CMK (cell line): ENCODE measurements around the gene PRKCB.

Source experiments
- DNase-seq: peaks from one replicate; pipeline ENCODE4 v3.0.0-alpha.2; 2010; ENCODE audit warnings: low read depth

Gene PRKCB

DNA sequence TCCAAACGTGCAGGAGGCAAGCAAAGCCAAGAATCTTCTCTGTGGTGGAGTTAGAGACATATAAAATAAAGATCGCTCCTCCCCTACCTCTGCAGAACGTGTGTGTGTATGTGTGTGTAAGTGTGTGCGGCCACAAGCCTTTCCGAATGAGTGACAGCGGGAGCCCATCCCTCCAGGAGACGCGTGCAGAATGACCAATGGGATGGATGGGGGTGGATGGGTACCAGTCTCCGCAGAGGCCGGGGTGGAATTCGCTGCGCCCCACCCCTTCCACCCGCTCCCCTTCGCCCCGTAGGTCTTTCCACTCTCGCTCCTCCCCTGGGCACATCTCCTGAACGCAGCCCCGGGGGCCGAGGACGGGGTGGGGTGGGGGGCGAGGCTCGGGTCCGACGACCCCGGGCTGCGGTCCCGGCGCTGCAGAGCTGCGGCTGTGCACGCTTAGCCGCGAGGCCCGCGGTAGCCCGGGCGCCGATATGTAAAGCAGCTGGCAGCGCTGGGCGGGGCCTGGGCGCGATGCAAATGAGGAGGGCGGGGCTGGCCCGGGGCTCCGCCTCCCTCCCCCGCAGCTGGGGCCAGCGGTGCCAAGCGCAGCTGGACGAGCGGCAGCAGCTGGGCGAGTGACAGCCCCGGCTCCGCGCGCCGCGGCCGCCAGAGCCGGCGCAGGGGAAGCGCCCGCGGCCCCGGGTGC, at the start of gene PRKCB:
Gene PRKCB, plus strand, starts transcription at position 594 of the 688 bp plus-strand sequence.
- DNase-seq: peak; percentile 70

DNA sequence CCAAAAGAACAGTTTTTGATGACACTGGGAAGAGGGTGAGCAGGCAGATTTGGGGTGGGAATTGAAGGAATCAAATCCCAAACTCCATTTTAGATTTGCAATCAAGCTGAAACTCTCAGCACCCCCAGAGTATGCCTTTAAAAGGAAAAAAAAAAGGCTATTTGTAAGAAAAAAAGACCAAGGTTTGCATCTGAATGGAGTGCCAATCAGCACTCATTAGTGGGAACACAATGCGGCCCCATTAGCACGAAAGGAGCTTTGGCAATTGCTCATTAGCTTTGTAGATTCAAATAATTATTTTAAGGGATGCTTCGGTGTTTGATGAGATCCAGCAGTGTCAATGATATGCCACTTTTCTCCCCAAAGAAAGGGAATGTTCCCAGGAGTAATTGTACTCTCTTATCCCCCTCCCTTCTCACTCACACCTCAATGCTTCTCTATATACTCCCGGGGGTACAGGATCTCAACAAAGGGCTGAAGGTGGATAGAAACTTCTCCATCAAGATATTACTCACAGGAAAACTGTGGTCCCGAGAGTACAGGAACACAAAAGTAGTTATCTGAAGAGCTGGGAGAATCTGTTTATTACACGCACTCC, 48.7 kb upstream of the PRKCB start:
- DNase-seq: no peak

DNA sequence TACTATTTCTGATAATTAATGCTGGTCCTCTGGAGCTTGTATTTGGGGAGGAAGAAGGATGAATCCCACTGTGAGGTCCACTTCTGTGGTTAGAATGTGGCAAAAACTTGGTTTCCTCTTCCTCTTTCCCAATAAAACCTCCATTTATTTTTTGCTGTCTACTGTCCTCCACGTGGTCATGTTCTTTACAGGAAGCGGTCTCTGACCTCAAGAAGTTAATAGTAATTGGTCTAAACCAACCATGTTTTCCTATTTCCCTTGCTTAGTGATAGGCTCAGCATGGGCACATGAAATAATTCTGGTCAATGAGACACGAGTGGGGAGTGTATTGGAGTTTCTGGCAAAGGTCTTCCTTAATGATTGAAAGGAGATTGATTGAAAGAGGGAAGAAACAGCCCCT, 47.1 kb upstream of the PRKCB start:
- peak; percentile 45 for DNase-seq

DNA sequence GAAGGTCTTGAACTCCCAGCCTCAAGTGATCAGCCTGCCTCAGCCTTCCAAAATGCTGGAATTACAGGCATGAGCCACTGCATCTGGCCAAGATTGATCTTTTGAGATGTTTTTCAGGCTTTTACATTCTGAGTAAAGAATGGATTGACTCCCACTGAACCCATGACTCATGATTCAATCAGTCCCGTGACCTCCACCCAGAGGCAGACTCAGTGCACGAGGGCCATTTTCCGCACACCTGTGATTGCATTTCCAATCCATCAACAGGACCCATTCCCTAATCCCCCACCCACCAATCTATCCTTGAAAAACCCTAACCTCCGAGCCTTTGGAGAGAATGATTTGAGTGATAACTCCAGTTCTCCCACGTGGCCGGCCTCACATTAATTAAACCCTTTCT, 40.4 kb upstream of the PRKCB start:
- no peak for DNase-seq

DNA sequence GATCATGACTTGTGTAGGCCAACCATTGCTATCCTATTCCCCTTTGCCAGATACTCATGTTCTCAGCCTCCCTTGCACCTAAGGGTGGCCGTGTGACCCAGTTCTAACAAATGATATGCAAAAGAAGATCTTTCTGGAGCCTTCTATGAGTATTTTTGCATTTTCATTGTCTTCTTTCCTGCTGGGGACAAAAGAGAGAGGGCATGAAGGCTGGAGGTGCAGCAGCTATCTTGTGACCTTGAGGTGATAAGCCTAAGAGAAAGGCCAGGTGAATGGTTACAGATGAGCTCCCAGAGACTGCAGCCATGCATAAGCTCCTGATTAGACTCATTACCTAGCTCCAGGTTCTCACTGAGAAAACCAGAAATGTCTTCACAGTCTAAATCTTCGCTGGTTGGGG, 38.8 kb upstream of the PRKCB start:
- no peak for DNase-seq

DNA sequence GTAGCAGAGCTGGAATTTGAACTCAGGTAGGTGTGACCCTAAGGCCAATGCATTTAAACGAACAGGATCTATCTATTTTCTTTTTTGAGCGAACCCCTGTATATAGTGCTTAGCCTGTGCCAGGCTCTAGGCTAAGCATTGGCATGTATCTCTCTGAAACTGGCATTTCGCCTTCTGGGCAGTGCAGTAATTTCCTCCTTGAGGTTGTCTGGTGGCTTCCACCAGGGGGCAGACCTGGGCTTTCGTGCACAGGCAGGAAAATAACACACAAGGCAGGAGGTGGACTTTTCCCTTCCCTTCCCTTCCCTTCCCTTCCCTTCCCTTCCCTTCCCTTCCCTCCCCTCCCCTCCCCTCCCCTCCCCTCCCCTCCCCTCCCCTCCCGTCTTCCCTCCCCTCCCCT, 34.4 kb upstream of the PRKCB start:
- DNase-seq: peak; percentile 49

DNA sequence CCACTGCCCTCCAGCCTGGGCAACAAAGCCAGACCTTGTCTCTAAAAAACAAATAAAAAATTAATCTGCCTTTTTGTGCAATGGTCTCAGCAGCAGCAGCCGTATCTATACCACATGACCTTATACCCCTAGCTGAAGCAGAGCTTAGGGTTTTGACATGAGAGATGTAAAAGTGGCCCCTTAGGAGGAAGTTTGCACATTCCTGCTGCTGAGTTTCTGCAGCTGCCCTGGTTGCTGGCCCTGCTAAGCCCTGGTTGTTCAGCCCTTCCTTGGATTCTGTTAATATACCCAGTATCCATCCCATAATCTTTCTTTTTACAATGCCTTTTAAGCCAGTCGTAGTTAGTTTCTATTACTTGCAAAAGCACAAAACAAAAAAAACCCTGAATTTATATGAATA, 33.0 kb upstream of the PRKCB start:
- no peak for DNase-seq

DNA sequence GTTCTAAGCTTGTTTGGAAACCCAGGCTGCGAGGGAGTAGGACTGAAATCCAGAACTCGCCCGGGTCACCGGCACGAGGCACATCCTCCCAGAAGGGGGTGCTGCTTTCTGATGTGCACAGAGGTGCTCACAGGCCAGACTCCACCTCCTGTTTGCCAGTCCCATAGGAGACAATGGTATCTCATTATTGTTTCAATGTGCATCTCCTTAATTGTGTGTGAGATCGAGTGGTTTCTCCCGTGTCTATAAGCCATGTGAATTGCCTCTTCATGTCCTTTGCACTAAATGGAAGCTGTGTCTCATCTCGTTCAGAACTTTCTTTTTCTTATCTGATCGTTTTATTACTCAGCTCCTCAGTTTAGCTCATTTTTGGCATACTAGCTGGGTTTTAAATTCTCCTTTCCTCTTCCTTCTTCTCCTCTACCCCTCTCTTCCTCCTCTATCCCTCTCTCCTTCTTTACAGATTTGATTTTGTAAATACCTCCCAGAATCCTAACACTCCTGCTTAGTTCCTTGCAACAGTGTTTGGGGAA, 32.1 kb upstream of the PRKCB start:
- peak; percentile 27 for DNase-seq

DNA sequence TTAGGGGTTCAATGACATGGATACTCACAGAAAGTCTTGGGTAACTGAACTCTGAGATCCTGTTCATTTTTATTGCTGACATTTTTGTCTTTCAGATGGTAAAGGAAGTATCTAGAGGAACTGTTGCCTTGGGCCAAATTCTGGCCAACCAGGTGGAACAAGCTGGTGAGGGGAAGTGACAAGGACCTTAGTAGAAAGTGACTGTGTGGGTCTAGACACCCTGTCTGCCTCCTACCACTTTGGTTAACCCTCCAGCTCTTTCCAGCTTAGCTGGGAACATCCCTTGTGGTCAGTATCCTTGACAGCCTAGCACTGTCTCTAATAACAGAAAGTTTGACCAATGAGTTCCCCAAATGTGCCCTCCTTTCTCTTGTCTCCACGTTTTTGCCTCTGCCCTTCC, 28.8 kb upstream of the PRKCB start:
- no peak for DNase-seq

DNA sequence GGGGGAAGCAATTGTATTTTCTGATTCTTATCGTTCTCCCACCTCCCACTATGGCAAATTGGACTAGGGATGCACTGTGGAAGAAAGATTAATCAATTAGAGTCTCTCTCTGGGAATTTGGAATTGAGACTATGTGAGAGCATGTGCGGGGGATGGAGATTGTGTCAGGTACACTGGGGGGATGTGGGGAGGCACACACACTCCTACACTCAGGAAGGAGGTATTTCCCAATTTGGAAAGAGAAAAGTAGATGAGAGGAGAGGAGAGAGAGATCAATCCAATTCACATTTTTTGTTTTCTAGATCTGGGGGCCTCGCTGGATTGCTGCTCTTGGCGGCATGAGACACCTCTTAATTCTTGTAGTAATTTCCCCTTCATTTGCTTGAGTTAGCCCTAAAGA, 14.3 kb upstream of the PRKCB start:
- DNase-seq: no peak

DNA sequence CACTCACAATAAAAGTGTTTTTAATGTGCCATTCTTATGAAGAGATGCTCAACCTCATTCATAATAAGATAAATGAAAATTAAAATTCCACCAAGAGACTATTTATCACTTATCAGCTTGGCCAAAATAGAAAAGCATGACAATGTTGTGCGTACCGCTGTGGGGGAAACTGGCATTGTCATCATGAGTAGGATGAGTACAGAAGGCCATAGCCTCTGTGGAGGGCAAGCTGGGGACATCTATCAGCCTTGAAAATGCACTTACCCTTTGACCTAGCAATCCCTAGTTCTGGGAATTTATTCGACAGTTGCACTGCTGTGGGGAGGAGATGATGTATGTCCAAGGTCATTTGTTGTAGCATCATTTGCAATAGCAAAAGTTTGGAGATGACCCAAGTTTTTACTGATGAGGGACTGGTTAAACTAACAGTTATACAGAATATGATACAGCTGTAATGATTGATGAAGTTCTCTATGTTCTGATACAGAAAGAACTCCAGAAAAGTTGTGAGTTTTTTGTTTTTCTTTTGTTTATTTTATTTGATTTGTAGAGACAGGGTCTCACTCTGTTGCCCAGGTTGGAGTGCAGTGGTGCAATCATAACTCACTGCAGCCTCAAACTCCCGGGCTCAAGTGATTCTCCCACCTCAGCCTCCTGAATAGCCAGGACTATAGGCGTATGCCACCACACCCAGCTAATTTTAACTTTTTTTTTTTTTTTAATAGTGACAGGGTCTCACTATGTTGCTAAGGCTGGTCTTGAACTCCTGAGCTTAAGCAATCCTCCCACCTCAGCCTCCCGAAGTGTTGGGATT, 13.7 kb upstream of the PRKCB start:
- DNase-seq: no peak

DNA sequence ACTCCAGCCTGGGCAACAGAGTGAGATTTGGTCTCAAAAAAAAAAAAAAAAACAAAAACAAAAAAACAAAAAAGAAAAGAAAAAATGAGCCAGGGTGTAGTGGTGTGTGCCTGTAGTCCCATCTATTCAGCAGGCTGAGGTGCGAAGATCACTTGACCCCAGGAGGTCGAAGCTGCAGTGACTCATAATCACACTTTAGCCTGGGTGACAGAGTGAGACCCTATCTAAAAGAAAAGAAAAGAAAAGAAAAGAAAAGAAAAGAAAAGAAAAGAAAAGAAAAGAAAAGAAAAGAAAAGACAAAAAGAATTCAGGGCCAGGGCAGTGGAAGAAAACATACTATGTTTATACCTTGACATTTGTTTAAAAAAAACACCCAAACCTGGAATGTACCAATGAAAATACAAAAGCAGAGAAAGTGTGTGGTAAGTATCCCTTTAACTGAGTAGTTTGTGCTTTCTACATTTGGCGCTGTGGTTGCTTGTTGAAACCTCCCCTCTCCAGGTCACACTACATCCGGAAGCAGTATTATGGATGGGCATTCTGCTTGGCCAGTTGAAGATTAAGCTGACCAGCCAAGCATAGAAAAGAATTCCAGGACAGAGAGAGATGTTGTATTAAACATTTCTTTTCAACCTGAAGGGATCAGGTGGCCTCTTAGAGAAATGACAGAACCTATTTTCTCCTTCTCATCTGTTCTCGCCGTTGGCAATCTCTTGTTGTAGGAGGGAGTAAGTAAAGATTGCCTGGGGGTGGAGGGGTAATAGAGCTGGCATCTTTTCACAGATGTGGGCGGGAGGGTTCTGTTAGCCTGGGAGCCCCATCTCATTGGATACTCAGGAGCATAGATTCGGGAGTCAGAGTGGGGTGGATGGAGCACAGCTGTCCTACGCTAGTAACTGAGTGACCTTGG, 12.1 kb upstream of the PRKCB start:
- DNase-seq: no peak

DNA sequence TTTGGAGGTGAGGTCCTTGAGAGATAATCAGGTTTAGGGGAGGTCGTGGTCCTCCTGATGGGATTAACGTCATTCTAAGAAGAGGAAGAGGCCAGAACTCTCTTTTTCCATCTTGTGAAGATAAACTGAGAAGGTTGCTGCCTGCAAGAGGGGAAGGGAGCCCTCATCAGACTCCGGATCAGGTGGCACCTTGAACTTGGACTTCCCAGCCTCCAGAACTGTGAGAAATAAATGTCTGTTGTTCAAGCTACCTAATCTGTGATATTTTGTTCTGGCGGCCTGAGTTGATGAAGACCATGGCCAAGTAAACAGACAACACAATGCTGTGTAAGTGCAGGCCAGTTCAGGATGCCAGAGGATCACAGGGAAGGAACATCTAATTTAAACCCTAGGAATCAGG, 10.9 kb upstream of the PRKCB start:
- DNase-seq: no peak

DNA sequence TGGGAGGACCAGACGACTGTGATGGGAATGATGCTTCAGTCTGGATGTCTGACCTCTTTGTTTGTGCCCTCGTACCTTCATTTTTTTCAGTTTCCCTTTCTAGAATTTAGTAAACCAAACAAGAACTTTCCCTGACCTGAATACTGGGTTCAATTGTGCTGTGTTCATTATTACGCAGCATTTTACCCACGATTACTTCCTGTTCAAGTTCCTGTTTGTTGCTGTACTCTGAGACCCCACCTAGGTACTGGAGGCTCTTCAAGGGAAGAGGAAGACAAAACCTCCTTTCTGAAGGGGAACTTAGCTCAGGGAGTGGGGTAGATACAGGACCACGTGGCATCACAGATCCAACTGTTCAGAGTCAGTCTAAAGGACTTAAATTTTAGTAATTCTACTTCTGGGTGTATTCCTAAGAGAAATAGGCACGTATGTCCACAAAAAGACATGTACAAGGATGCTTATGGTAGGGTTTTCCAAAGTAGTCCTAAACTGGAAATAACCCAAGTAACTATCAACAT, 9.2 kb upstream of the PRKCB start:
- peak; percentile 63 for DNase-seq

DNA sequence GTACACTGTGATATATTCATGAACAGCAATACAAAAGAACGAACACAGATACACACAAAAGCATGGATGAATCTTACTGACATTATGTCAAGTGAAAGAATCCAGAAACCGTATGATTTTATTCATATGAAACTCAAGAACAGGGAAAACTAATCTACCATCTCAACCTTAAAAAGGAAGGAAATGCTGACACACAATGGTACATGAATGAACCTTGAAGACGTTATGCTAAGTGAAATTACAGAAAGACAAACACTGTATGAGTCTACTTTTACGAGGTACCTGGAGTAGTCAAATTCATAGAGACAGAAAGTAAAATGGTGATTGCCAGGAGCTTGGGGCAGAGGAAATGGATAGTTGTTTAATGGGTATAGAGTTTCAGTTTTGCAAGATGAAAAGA, 8.7 kb upstream of the PRKCB start:
- DNase-seq: no peak

DNA sequence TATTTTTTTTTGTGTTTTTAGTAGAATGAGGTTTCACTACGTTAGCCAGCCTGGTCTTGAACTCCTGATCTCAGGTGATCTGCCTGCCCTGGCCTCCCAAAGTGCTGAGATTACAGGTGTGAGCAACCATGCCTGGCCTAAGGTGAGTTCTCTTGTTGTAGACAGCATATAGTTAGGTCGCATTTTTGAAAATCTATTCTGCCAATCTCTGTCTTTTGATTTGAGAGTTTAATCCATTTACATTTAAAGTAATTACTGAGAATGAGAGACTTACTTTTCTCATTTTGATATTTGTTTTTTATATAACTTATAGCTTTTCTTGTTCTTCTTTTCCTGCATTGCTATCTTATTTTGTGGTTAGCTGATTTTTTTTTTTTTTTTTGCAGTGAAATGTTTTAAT, 6.3 kb upstream of the PRKCB start:
- DNase-seq: no peak

DNA sequence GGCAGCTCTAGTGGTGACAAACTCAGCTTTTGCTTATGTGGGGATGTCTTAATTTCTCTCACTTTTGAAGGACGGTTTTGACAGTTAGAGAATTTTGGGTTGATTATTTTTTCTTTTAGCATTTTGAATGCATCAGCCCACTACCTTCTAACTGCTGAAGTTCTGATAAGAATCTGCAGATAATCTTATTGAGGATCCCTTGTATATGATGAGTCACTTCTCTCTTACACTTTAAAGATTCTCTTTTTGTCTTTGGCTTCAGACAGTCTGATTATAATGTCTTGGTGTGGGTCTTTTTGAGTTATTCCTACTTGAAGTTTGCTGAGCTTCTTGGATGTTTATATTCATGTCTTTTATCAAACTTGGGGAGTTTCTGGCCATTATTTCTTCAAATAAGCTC, 5.5 kb upstream of the PRKCB start:
- no peak for DNase-seq

DNA sequence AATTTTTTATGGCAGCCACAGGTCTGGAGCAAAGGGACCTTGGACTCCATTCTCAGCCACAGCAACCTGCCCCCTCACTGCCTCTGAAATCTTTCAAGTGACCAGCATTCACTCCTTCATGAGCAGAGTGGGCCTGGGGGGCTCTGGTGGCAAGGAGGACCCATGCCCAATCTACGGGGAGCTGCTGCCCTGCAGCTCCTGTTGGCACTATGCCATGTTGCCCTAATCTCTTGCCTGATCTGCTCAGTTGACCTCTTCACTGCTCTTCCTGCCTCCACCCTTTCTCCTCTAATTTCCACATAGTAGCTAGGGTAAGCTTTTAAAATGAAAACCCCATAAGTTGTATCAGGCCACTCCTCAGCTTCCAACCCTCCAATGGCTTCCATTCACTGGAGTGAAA, 2.9 kb upstream of the PRKCB start:
- no peak for DNase-seq

DNA sequence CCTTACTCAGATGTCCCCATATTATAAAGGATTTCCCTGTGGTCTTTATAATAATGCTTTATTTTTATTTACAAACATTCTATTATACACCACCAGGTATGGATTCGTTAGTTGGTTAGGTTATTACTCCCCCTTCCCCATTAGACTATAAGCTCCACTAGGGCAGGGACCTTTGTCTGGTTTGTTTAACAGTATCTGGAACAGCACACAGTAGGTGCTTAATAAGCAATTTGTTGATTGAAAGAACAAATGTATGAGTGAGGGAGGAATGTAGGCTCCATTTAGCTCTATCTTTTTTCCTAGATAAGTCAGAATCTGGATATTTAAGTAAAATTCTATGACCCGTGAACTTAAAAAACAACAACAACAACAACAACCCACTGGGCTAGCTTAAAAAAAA, 2.3 kb upstream of the PRKCB start:
- no peak for DNase-seq

DNA sequence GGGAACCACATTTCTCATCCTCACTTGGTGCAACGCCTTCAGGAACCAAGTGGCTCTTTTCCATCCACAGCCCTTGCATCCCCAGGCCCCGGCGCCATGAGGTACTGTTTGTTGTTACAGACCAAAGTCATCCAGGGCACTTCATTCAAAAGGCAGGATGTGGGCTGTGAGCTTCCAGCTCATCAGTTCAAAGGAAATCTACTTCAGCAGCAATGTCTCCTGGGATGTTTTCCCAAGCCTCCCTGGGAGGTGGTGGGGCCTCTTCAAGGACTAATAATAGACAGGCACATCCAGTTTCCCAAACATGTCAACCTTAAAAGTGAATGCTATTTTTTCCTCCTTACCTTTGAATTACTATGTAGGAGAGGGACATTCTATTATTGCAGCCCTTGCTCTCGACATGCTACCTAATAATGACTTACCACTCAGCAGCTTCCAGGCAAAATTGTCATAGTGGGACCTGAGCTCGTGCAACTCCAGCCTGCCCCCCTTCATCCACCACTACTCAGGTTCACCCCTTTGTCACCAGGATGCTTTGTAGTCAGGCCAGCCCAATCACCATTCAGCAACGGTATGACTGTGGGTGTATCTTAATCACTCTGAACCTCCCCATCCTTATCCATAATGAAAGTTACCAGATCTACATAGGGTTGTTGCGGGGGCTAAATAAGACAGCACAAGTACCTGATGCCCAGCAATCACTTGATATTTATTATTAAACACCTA, 1.7 kb upstream of the PRKCB start:
- no peak for DNase-seq

DNA sequence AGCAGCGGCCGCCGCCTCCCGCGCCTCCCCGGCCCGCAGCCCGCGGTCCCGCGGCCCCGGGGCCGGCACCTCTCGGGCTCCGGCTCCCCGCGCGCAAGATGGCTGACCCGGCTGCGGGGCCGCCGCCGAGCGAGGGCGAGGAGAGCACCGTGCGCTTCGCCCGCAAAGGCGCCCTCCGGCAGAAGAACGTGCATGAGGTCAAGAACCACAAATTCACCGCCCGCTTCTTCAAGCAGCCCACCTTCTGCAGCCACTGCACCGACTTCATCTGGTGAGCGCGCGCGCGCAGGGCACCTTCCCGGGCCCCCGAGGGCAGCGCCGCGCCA, 258 bp downstream of the PRKCB start:
- DNase-seq: no peak
